Stimulated activated CD8-positive, alpha-beta memory T cell treated with anti-CD3 and anti-CD28 coated beads, Interleukin-7, amount 100 ng/mL, for 48 hours (primary cell): Measurements from ENCODE around the gene RFFL.
"Not testable (repeated sequence)": the region's sequence is repeated elsewhere in the genome, so short reads cannot be mapped to it uniquely, and the experiment has no call there.

Source experiments
- DNase-seq, 2 donors: peaks; one replicate each; pipeline ENCODE4 v3.0.0-alpha.2; 2020; ENCODE audit warnings: low read depth in 1 of 2; ENCODE audit errors: extremely low read depth in 1 of 2

Gene RFFL

DNA sequence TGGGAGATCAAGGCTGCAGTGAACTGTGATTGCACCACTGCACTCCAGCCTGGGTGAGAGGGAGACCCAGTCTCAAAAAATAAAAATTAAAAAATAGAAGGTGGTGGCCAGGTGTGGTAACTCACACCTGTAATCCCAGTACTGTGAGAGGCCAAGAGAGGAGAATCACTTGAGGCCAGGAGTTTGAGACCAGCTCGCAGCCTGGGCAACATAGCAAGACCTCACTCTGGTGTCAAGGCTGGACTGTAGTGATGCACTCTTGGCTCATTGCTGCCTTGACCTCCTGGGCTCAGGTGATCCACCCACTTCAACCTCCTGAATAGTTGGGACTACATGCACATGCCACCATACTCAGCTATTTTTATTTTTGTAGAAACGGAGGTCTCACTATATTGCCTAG lies 13.3 kb downstream of the RFFL start:
- no peak for DNase-seq

DNA sequence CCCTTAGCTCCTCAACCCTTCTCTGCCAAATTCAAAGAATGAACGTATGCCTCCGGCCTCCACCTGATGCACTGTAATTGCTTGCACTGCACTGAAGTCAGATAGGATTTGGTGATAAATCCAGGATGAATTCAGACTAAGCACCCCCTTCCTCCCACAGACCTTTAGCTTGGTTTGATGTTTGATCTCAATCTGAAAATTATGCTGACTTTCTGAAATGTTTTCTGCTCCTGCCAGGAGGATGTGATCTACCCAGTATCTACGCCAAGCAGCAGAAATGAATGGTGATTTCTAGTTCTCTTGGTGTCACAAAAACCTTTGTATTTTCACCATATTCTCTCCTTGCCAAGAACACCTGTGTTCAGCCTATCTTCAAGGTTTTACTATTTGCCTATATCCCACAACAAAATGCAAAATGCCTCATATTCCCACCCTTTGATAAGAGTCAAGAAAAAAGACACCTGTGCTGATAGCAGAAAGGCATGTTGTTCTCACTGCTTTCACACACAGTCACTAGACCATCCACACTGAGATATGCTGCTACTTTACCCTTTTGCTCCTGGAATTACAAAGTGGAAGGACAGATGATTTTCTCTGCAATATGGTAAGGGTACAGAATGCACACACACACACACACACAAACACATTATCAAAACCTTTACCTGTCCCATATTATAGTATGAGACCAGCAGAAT lies 14.7 kb downstream of the RFFL start:
- no peak for DNase-seq

GRCh38 chr17:35046740-35047283 lies 16.7 kb downstream of the RFFL start:
- DNase-seq = peak; percentile 21 to 55

- no peak for DNase-seq
These were observed 17.3 kb downstream of the RFFL start for GRCh38 chr17:35046245-35046644.

- not testable (repeated sequence) for DNase-seq
These were observed 18.0 kb downstream of the RFFL start for GRCh38 chr17:35045458-35045979.

GRCh38 chr17:35044181-35044580 lies 19.3 kb downstream of the RFFL start:
- DNase-seq = no peak

GRCh38 chr17:35041390-35041789 lies 22.1 kb downstream of the RFFL start:
- DNase-seq = no peak

GRCh38 chr17:35038453-35038852 lies 25.1 kb downstream of the RFFL start:
- DNase-seq = no peak

DNA sequence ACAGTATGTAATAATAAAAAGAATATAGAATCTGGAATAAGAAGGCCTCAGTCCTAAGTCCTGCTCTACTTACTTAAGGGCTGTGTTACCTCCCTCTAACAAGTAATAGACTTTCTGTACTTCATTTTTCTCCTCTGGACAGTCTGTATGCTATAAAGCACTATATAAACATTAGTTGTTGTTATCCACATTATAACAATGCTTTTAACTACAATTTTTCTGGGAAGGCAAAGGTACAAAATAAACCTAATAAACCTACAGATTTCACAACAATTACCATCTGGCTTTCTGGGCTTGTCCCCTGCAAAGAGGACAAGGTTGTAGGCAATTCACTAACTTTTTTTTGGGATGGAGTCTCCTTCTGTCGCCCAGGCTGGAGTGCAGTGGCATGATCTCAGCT lies 32.7 kb downstream of the RFFL start:
- no peak for DNase-seq

DNA sequence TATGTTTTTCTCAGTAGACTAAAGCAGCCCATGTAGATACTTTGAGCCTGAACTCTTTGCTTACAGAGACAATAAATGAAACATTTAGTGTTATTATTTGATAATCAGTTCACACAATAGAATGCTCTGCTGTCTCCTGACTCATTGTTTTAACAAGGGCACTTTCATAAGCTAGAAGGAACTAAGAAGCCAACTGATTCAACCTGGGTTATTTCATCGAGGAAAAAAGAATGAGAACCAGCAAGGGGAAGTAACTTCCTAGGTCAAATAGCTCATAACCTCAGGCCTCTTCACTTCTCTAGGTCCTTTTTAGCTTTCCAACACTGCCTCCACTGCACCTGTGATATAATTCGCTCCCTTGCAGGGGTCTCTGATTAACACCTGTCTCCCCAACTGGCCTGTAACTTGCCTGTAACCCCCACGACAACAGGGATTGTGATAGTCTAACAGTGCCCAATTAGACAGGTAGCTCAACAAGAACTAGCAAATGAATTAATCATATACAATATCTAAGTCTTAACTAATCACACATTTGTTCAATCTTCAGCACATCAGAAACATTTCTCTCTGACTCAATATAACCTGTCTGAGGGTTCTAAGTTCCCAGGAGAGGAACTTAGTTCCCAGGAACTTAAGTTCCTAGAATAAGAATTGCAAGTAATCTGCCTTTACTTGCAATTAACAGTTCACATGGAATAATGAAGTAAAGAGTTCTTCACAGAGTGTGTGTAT lies 34.8 kb downstream of the RFFL start:
- no peak for DNase-seq

GRCh38 chr17:35028097-35028496 lies 35.4 kb downstream of the RFFL start:
- DNase-seq = not testable (repeated sequence)

- no peak for DNase-seq
These were observed 38.0 kb downstream of the RFFL start for GRCh38 chr17:35025541-35025940.

GRCh38 chr17:35023538-35023937 lies 40.0 kb downstream of the RFFL start:
- no peak for DNase-seq

DNA sequence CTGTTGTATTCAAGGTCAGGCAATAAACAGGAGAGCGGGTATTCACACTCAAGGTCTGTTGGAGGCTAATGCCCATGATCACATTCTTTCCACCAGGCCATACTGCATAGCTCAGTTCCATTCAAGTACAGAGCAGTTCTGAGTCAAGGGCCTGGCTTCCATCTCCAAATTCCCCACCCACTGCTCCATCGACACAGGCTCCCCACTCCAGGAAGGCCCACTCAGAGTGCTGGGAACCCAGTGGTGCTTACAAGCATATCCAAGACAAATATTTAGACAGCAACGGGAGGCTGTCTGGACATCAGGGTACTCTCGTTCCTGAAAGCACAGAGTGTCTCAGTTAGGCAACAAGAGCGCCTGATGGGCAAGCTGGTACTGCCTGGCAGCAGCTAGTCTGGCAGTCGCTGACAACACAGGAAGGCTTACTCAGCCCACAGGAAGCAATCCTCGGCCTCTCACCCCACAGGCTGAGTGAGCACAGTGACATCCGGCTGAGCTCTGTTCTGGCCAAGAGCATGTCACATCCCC lies 40.9 kb downstream of the RFFL start:
- peak; percentile 51 to 74 for DNase-seq

GRCh38 chr17:35021520-35022380 lies 41.8 kb downstream of the RFFL start:
- no peak for DNase-seq

GRCh38 chr17:35019386-35020179 lies 43.9 kb downstream of the RFFL start:
- no peak for DNase-seq

GRCh38 chr17:35018814-35019213 lies 44.7 kb downstream of the RFFL start:
- DNase-seq = no peak

GRCh38 chr17:35017021-35017420 lies 46.5 kb downstream of the RFFL start:
- no peak for DNase-seq

DNA sequence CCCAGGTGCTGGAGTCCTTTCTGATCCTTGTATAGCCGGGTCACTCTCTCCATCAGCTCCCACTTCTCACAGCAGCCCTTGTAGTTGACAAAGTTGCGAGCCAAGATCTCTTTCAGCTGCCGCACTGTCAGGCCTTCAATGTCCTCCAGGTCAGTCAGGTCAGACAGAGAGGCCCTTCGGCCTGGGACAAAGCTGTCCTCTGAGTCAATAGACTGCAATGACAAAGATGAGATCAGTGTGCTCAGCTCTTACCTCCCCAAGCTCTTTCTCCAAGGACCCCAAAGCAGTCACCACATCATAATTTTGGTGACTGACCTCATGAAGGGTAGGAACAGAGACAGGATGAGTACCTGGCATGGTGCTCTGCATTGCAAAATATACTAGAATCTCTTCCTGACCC lies 47.1 kb downstream of the RFFL start:
- no peak for DNase-seq

DNA sequence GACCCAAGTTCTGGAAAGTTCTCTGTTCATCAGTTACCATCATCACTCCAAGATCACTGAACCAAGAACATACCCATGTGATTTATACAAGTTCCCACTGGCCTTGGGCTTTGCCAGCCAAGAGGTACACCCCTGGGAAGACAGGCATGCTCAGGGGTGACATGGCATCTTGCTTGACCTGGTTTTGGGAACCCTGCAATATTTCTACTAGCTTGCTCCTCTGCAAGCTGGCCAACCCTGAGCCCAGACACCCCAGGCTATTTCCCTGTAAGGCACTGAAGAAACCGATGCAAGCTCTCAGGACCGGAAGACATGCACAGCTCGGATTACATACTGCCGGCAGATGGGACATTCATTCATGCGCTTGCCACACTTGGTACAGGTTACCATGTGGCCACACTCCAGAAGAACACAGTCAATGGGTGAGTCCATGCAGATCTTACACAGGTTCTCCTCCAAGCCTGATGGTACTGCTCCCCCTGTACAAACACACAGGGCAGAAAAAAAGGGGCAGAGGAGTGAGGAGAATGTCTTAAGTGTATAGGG lies 51.8 kb downstream of the RFFL start:
- no peak for DNase-seq
